ENCODE data around the gene GRXCR2.

DNA sequence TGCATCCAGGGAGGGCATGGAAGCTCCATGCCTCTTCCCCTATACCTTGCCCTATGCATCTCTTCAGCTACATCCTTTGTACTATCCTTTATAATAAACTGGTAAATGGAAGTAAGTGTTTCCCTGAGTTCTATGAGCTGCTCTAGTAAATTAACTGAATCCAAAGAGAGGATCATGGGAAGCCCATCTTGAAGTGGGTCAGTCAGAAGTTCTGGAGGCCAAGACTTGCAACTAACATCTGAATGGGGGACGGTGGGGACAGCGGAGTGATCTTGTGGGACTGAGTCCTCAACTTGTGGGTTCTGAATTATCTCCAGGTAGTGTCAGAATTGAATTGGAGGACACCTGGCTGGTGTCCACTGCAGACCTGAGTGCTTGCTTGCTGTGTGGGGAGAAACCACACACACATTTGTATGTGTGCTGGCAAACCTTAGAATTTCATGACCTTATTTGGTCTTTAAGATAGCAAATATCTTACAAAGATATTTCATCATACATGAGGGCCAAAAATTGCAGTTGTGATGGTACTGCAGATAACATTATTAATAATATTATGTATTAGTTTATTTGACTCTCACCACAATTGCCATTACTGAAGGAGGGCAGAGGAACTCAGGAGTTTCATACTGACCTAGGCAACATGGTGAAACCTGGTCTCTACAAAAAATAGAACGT, 32.2 kb downstream of the GRXCR2 start:
- TF ChIP-seq, protein P1, sequence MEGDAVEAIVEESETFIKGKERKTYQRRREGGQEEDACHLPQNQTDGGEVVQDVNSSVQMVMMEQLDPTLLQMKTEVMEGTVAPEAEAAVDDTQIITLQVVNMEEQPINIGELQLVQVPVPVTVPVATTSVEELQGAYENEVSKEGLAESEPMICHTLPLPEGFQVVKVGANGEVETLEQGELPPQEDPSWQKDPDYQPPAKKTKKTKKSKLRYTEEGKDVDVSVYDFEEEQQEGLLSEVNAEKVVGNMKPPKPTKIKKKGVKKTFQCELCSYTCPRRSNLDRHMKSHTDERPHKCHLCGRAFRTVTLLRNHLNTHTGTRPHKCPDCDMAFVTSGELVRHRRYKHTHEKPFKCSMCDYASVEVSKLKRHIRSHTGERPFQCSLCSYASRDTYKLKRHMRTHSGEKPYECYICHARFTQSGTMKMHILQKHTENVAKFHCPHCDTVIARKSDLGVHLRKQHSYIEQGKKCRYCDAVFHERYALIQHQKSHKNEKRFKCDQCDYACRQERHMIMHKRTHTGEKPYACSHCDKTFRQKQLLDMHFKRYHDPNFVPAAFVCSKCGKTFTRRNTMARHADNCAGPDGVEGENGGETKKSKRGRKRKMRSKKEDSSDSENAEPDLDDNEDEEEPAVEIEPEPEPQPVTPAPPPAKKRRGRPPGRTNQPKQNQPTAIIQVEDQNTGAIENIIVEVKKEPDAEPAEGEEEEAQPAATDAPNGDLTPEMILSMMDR (conservative IDR thresholded peaks at IDR 0.05; ENCODE audit: low read length) = no peak
- no peak for TF ChIP-seq EZH2phosphoT487 (IDR thresholded peaks at IDR 0.05; ENCODE audit: borderline replicate concordance)
